ENCODE measurements around the gene BCL7C.
"Not testable (repeated sequence)": the region's sequence is repeated elsewhere in the genome, so short reads cannot be mapped to it uniquely, and the experiment has no call there.

BCL7C gene

GRCh38 chr16:30870904-30871303 is 23.0 kb downstream of the BCL7C start:
- Mint-ChIP-seq H3K27ac (no peak overlapping the region), H3K27me3 (no peaks in the 10 kb centered on the region), H3K9me3 (no peaks in the 10 kb centered on the region), H3K4me3 (no peak overlapping the region), H3K4me1 (peaks cover 38% of the 10 kb centered on the region), H3K36me3 (peaks cover 15% of the 10 kb centered on the region)
- ATAC-seq: no peak

- H3K4me3 Mint-ChIP-seq: no peak overlapping the region
- H3K4me1 Mint-ChIP-seq: peaks cover 20% of the 10 kb centered on the region
- peaks cover 11% of the 10 kb centered on the region for H3K36me3 Mint-ChIP-seq
- no peaks in the 10 kb centered on the region for H3K27me3 Mint-ChIP-seq
- no peak for ATAC-seq
- no peaks in the 10 kb centered on the region for H3K9me3 Mint-ChIP-seq
- H3K27ac Mint-ChIP-seq: no peak overlapping the region
Measured at GRCh38 chr16:30867747-30868146, 26.1 kb downstream of the BCL7C start.

GRCh38 chr16:30866031-30866430 is 27.8 kb downstream of the BCL7C start:
- ATAC-seq: no peak
- Mint-ChIP-seq H3K4me1 (peaks cover 9% of the 10 kb centered on the region), H3K9me3 (no peaks in the 10 kb centered on the region), H3K4me3 (no peak overlapping the region), H3K27me3 (no peaks in the 10 kb centered on the region), H3K27ac (peak overlapping the region; percentile 7), H3K36me3 (no peaks in the 10 kb centered on the region)

- H3K36me3 Mint-ChIP-seq, H3K27ac Mint-ChIP-seq, H3K27me3 Mint-ChIP-seq, H3K4me1 Mint-ChIP-seq, H3K4me3 Mint-ChIP-seq, ATAC-seq, H3K9me3 Mint-ChIP-seq: not testable (repeated sequence)
Measured at GRCh38 chr16:30863178-30863577, 30.7 kb downstream of the BCL7C start.

GRCh38 chr16:30860729-30861128 is 33.1 kb downstream of the BCL7C start:
- not testable (repeated sequence) for H3K27ac Mint-ChIP-seq, H3K9me3 Mint-ChIP-seq, H3K36me3 Mint-ChIP-seq, ATAC-seq, H3K4me1 Mint-ChIP-seq, H3K4me3 Mint-ChIP-seq, H3K27me3 Mint-ChIP-seq

- no peak overlapping the region for H3K27ac Mint-ChIP-seq
- no peaks in the 10 kb centered on the region for H3K4me1 Mint-ChIP-seq
Measured at GRCh38 chr16:30858829-30859423, 35.0 kb downstream of the BCL7C start.

GRCh38 chr16:30858111-30858495 is 35.8 kb downstream of the BCL7C start:
- H3K27ac Mint-ChIP-seq: no peak overlapping the region
- no peaks in the 10 kb centered on the region for H3K4me1 Mint-ChIP-seq

More at GRCh38 chr16:30858829-30859423, 35.0 kb downstream of the BCL7C start:
- no peak for ATAC-seq
- Mint-ChIP-seq H3K4me3 (no peak overlapping the region), H3K36me3 (peaks cover under 1% of the 10 kb centered on the region), H3K9me3 (no peaks in the 10 kb centered on the region), H3K27me3 (no peaks in the 10 kb centered on the region)

GRCh38 chr16:30853758-30854157 is 40.1 kb downstream of the BCL7C start:
- H3K9me3 Mint-ChIP-seq: no peaks in the 10 kb centered on the region
- no peak overlapping the region for H3K4me3 Mint-ChIP-seq
- no peak for ATAC-seq
- H3K27me3 Mint-ChIP-seq: no peaks in the 10 kb centered on the region
- H3K36me3 Mint-ChIP-seq: peaks cover 7% of the 10 kb centered on the region
- no peak overlapping the region for H3K27ac Mint-ChIP-seq
- H3K4me1 Mint-ChIP-seq: no peaks in the 10 kb centered on the region

More at GRCh38 chr16:30858111-30858495, 35.8 kb downstream of the BCL7C start:
- peaks cover 7% of the 10 kb centered on the region for H3K36me3 Mint-ChIP-seq
- H3K27me3 Mint-ChIP-seq: no peaks in the 10 kb centered on the region
- H3K4me3 Mint-ChIP-seq: no peak overlapping the region
- H3K9me3 Mint-ChIP-seq: no peaks in the 10 kb centered on the region
- no peak for ATAC-seq

- no peak overlapping the region for H3K27ac Mint-ChIP-seq
- peaks cover 7% of the 10 kb centered on the region for H3K36me3 Mint-ChIP-seq
- no peaks in the 10 kb centered on the region for H3K9me3 Mint-ChIP-seq
- peaks cover 1% of the 10 kb centered on the region for H3K4me1 Mint-ChIP-seq
- H3K27me3 Mint-ChIP-seq: no peaks in the 10 kb centered on the region
- ATAC-seq: no peak
- no peak overlapping the region for H3K4me3 Mint-ChIP-seq
Measured at GRCh38 chr16:30850246-30850645, 43.6 kb downstream of the BCL7C start.

- ATAC-seq: no peak
- H3K27ac Mint-ChIP-seq: no peak overlapping the region
- no peaks in the 10 kb centered on the region for H3K36me3 Mint-ChIP-seq
- no peaks in the 10 kb centered on the region for H3K9me3 Mint-ChIP-seq
- peaks cover 9% of the 10 kb centered on the region for H3K4me1 Mint-ChIP-seq
- H3K4me3 Mint-ChIP-seq: no peak overlapping the region
- H3K27me3 Mint-ChIP-seq: no peaks in the 10 kb centered on the region
Measured at GRCh38 chr16:30846649-30847402, 47.1 kb downstream of the BCL7C start.

GRCh38 chr16:30844671-30845449 is 49.0 kb downstream of the BCL7C start:
- Mint-ChIP-seq H3K36me3 (no peaks in the 10 kb centered on the region), H3K4me3 (peak overlapping the region; percentile 34), H3K9me3 (no peaks in the 10 kb centered on the region), H3K4me1 (peaks cover 9% of the 10 kb centered on the region), H3K27me3 (no peaks in the 10 kb centered on the region), H3K27ac (peak overlapping the region; percentile 83)
- peak; percentile 92 for ATAC-seq

GRCh38 chr16:30844346-30844670 is 49.6 kb downstream of the BCL7C start:
- no peak for ATAC-seq
- Mint-ChIP-seq H3K27ac (peak overlapping the region; percentile 83), H3K27me3 (no peaks in the 10 kb centered on the region), H3K36me3 (no peaks in the 10 kb centered on the region), H3K4me1 (peaks cover 9% of the 10 kb centered on the region), H3K9me3 (no peaks in the 10 kb centered on the region), H3K4me3 (no peak overlapping the region)

GRCh38 chr16:30843501-30843900 is 50.4 kb downstream of the BCL7C start:
- H3K27ac Mint-ChIP-seq: no peak overlapping the region
- H3K4me1 Mint-ChIP-seq: peaks cover 9% of the 10 kb centered on the region
- H3K4me3 Mint-ChIP-seq: no peak overlapping the region
- no peaks in the 10 kb centered on the region for H3K36me3 Mint-ChIP-seq
- no peaks in the 10 kb centered on the region for H3K27me3 Mint-ChIP-seq
- ATAC-seq: no peak
- H3K9me3 Mint-ChIP-seq: no peaks in the 10 kb centered on the region

GRCh38 chr16:30842971-30843370 is 50.9 kb downstream of the BCL7C start:
- ATAC-seq: no peak
- Mint-ChIP-seq H3K27me3 (no peaks in the 10 kb centered on the region), H3K4me3 (no peak overlapping the region), H3K27ac (no peak overlapping the region), H3K9me3 (no peaks in the 10 kb centered on the region), H3K36me3 (no peaks in the 10 kb centered on the region), H3K4me1 (peaks cover 9% of the 10 kb centered on the region)

- H3K27me3 Mint-ChIP-seq: no peaks in the 10 kb centered on the region
- H3K4me1 Mint-ChIP-seq: peaks cover 9% of the 10 kb centered on the region
- no peak for ATAC-seq
- no peak overlapping the region for H3K4me3 Mint-ChIP-seq
- no peak overlapping the region for H3K27ac Mint-ChIP-seq
- no peaks in the 10 kb centered on the region for H3K9me3 Mint-ChIP-seq
- H3K36me3 Mint-ChIP-seq: no peaks in the 10 kb centered on the region
Measured at GRCh38 chr16:30841332-30841731, 52.5 kb downstream of the BCL7C start.

GRCh38 chr16:30840611-30841010 is 53.3 kb downstream of the BCL7C start:
- Mint-ChIP-seq H3K9me3 (no peaks in the 10 kb centered on the region), H3K4me3 (no peak overlapping the region), H3K27ac (no peak overlapping the region), H3K27me3 (no peaks in the 10 kb centered on the region), H3K4me1 (peaks cover 9% of the 10 kb centered on the region), H3K36me3 (no peaks in the 10 kb centered on the region)
- ATAC-seq: no peak

Data from stimulated activated memory B cell treated with anti-CD40 and anti-IgM and Interleukin-4, amounts not matched to agents 10 μg/mL and 1 μg/mL and 100 μg/mL, for 72 hours (primary cell).